K562 (cell line): ENCODE results near the gene TCF12. TPM values are rescaled to one million over a fixed set of nuclear protein-coding genes. Genes with fewer than 3 reads are reported as not detected.

Experiments used
- ARID1B ChIP-seq: fragments of 450-650 bp; IDR thresholded peaks from 2 replicates; pipeline ENCODE4 v1.6.1; 2016; ENCODE audit warnings: antibody characterized with exemption, mild to moderate bottlenecking, inconsistent platforms
- ATF1 ChIP-seq, 2 experiments: fragments of 450-650 bp in 1 of 2; IDR thresholded peaks; 2 replicates each; pipeline ENCODE4 v1.6.1; 2016; ENCODE audit warnings: missing compliant biosample characterization in 1 of 2, missing genetic modification characterization in 1 of 2
- ATF3 ChIP-seq, 2 experiments: fragments of 450-650 bp in 1 of 2; sonication (generic) in 1 of 2; formaldehyde crosslinking in 1 of 2; IDR thresholded peaks in 1 of 2; conservative IDR thresholded peaks in 1 of 2; 2 replicates each; pipeline versions ENCODE4 v1.6.1 to v1.8.1; 2016 to 2023; ENCODE audit warnings: mild to moderate bottlenecking in 2 of 2, moderate library complexity in 2 of 2, inconsistent platforms in 1 of 2, missing genetic modification reagents in 1 of 2
- CBFA2T2 ChIP-seq: fragments of 450-650 bp; conservative IDR thresholded peaks from 2 replicates; pipeline ENCODE4 v1.6.1; 2017; ENCODE audit warnings: mild to moderate bottlenecking
- CBFA2T3 ChIP-seq: fragments of 450-650 bp; IDR thresholded peaks from 2 replicates; pipeline ENCODE4 v1.6.1; 2017
- HMBOX1 ChIP-seq: sonication (generic); IDR thresholded peaks from 2 replicates; pipeline ENCODE4 v1.6.1; 2016
- HNRNPUL1 ChIP-seq: fragments of 200-400 bp; formaldehyde crosslinking; IDR thresholded peaks from 2 replicates; pipeline ENCODE4 v1.6.1; 2017; ENCODE audit warnings: low read length
- JUND ChIP-seq, 2 experiments: IDR thresholded peaks; 2 replicates in 1 of 2; 3 replicates in 1 of 2; pipeline ENCODE4 v1.6.1; 2011; ENCODE audit warnings: borderline replicate concordance in 2 of 2, low read depth in 2 of 2, low read length in 2 of 2, improper control_type of control experiment in 1 of 2, missing biosample characterization in 1 of 2, missing genetic modification characterization in 1 of 2, missing genetic modification reagents in 1 of 2
- MAFF ChIP-seq: IDR thresholded peaks from 2 replicates; pipeline ENCODE4 v1.6.1; 2012; ENCODE audit warnings: low read length, improper control_type of control experiment
- MAFK ChIP-seq: IDR thresholded peaks from 2 replicates; pipeline ENCODE4 v1.6.1; 2011; ENCODE audit warnings: low read length, improper control_type of control experiment
- NFE2 ChIP-seq: IDR thresholded peaks from 2 replicates; pipeline ENCODE4 v1.6.1; 2014; ENCODE audit warnings: antibody characterized with exemption, low read depth
- PREB ChIP-seq: sonication (generic); formaldehyde crosslinking; IDR thresholded peaks from 2 replicates; pipeline ENCODE4 v1.8.1; 2023; ENCODE audit warnings: mild to moderate bottlenecking, missing genetic modification reagents
- RCOR1 ChIP-seq, 2 experiments: IDR thresholded peaks; 2 replicates each; pipeline ENCODE4 v1.6.1; 2012; ENCODE audit warnings: low read depth in 2 of 2, low read length in 2 of 2, borderline replicate concordance in 1 of 2, improper control_type of control experiment in 1 of 2
- SMAD3 ChIP-seq: fragments of 450-650 bp; formaldehyde crosslinking; conservative IDR thresholded peaks from 2 replicates; pipeline ENCODE4 v1.4.0; 2020; ENCODE audit warnings: mild to moderate bottlenecking
- SMARCA4 ChIP-seq: fragments of 450-650 bp; IDR thresholded peaks from 2 replicates; pipeline ENCODE4 v1.6.1; 2016
- SRSF9 ChIP-seq: fragments of 200-400 bp; formaldehyde crosslinking; IDR thresholded peaks from 2 replicates; pipeline ENCODE4 v1.6.1; 2017; ENCODE audit warnings: low read depth, low read length, borderline replicate concordance
- TCF3 ChIP-seq: sonication (generic); formaldehyde crosslinking; IDR thresholded peaks from 2 replicates; pipeline ENCODE4 v1.4.0; 2020; ENCODE audit warnings: mild to moderate bottlenecking, missing genetic modification reagents
- polyA plus RNA-seq, 8 experiments: library from polyadenylated mRNA; depleted of rRNA in 4 of 8; stranded (reverse) in 5 of 8; unstranded in 3 of 8; fragments of >200 nt; fragmentation: Nextera tagmentation in 2 of 8; fragmentation: Illumina TruSeq in 1 of 8; extraction: Ambion mirVana in 2 of 8; extraction: Trizol in 1 of 8; gene quantifications; 2 replicates each; pipeline versions ENCODE4 v1.2.1 to v1.2.3, GENCODE V29; 2011 to 2014; ENCODE audit warnings: inconsistent platforms in 1 of 8, missing spikeins in 1 of 8
- total RNA-seq, 7 experiments: library from RNA; depleted of rRNA in 6 of 7; stranded (reverse); fragments of >200 nt in 6 of 7; fragmentation: Illumina TruSeq in 2 of 7; extraction: Trizol in 2 of 7; gene quantifications; 2 replicates each; pipeline versions ENCODE4 v1.2.1 to v1.2.3, GENCODE V29; 2011 to 2021; ENCODE audit warnings: low replicate concordance in 1 of 7
- TF ChIP-seq, protein P1 (sequence below): IDR thresholded peaks from 3 replicates; pipeline ENCODE4 v1.6.1; 2011; ENCODE audit warnings: borderline replicate concordance, mild to moderate bottlenecking, moderate library complexity; ENCODE audit not compliant: insufficient read length; ENCODE audit errors: extremely low read depth
- TF ChIP-seq, protein P2 (sequence below): sonication (generic); formaldehyde crosslinking; IDR thresholded peaks from 2 replicates; pipeline ENCODE4 v1.8.0; 2022; ENCODE audit warnings: mild to moderate bottlenecking, missing genetic modification reagents, borderline replicate concordance

TCF12 gene
- total and polyA plus RNA-seq, 9 of the 15 experiments (the other 6 are each of a cell fraction or from before 2014, with no cell fraction given): 10.5 to 132 (median 52.9) TPM

DNA sequence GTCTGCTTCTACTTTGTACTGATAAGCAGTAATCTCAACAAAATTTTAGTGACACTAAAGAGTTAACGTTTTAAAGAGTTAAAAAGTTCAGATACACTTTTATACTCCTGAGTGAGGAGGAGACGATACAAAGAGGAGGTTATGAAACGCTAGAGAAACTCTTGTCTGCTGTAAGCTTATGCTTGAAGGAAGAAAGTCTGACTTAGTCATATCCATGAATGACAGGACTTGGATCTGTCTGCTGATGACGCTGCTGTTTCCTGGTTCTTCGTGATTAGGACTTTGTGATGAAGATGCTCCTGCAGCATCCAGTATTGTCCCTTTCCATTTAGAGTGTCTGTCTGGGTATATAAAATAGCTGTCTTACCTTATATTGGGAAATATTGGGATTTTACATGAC lies 15.8 kb downstream of the TCF12 start (continued):
- TF ChIP-seq, protein P1, sequence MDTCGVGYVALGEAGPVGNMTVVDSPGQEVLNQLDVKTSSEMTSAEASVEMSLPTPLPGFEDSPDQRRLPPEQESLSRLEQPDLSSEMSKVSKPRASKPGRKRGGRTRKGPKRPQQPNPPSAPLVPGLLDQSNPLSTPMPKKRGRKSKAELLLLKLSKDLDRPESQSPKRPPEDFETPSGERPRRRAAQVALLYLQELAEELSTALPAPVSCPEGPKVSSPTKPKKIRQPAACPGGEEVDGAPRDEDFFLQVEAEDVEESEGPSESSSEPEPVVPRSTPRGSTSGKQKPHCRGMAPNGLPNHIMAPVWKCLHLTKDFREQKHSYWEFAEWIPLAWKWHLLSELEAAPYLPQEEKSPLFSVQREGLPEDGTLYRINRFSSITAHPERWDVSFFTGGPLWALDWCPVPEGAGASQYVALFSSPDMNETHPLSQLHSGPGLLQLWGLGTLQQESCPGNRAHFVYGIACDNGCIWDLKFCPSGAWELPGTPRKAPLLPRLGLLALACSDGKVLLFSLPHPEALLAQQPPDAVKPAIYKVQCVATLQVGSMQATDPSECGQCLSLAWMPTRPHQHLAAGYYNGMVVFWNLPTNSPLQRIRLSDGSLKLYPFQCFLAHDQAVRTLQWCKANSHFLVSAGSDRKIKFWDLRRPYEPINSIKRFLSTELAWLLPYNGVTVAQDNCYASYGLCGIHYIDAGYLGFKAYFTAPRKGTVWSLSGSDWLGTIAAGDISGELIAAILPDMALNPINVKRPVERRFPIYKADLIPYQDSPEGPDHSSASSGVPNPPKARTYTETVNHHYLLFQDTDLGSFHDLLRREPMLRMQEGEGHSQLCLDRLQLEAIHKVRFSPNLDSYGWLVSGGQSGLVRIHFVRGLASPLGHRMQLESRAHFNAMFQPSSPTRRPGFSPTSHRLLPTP: no peak
- TF ChIP-seq MAFF (peak; percentile 23; the same call in 1 of the 2 replicates), ARID1B (peak; percentile 65), RCOR1 (IDR thresholded peaks at IDR 0.05; ENCODE audit: borderline replicate concordance in 1 of 2, low read depth in 2 of 2, low read length in 2 of 2) (peak in 1 of 2 experiments; percentile 70; a peak in 2 of 4 replicates), SMAD3 (CRISPR knock-in tag) (no peak), TCF3 (peak; percentile 29; the same call in 1 of the 2 replicates), HMBOX1 (peak; percentile 53), JUND (IDR thresholded peaks at IDR 0.05; ENCODE audit: borderline replicate concordance, low read depth, low read length) (peak; percentile 43; the same call in 1 of the 2 replicates), JUND (tag; IDR thresholded peaks at IDR 0.05; ENCODE audit: borderline replicate concordance, low read depth, low read length) (no peak), CBFA2T3 (peak; percentile 68), HNRNPUL1 (no peak), NFE2 (peak; percentile 79), SRSF9 (no peak), ATF1 (CRISPR knock-in tag; IDR thresholded peaks at IDR 0.05) (no peak), ATF1 (tag; IDR thresholded peaks at IDR 0.05) (peak; percentile 56; the same call in 1 of the 2 replicates), MAFK (peak; percentile 58; the same call in 1 of the 2 replicates), ATF3 (IDR thresholded peaks at IDR 0.05) (peak; percentile 46; the same call in 1 of the 2 replicates), ATF3 (CRISPR knock-in tag; conservative IDR thresholded peaks at IDR 0.05) (no peak), CBFA2T2 (peak; percentile 34), SMARCA4 (peak; percentile 62), PREB (CRISPR knock-in tag) (no peak)
- TF ChIP-seq, protein P2, sequence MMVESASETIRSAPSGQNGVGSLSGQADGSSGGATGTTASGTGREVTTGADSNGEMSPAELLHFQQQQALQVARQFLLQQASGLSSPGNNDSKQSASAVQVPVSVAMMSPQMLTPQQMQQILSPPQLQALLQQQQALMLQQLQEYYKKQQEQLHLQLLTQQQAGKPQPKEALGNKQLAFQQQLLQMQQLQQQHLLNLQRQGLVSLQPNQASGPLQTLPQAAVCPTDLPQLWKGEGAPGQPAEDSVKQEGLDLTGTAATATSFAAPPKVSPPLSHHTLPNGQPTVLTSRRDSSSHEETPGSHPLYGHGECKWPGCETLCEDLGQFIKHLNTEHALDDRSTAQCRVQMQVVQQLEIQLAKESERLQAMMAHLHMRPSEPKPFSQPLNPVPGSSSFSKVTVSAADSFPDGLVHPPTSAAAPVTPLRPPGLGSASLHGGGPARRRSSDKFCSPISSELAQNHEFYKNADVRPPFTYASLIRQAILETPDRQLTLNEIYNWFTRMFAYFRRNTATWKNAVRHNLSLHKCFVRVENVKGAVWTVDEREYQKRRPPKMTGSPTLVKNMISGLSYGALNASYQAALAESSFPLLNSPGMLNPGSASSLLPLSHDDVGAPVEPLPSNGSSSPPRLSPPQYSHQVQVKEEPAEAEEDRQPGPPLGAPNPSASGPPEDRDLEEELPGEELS (CRISPR knock-in tag): no peak
